Stimulated activated effector memory CD8-positive, alpha-beta T cell treated with anti-CD3 and anti-CD28 coated beads, Interleukin-12 subunit alpha, Interleukin-12 subunit beta, amount 100 ng/mL, for 72 hours (primary cell): ENCODE data around the gene TTC21A.

Source experiments
- ATAC-seq: fragments of 150-1000 bp; cut with Tn5 transposase; 2 replicates; pipeline ENCODE4 v1.10.0; 2021
- DNase-seq, 2 donors: peaks; one replicate each; pipeline ENCODE4 v3.0.0; 2021 to 2022; ENCODE audit warnings: low spot score in 2 of 2
- H3K27ac Mint-ChIP-seq: one replicate; pipeline ENCODE4 v1.8.0; 2022; ENCODE audit warnings: mild to moderate bottlenecking, mixed read lengths
- H3K36me3 Mint-ChIP-seq: one replicate; pipeline ENCODE4 v1.8.0; 2022; ENCODE audit warnings: mild to moderate bottlenecking, mixed read lengths
- H3K4me1 Mint-ChIP-seq: one replicate; pipeline ENCODE4 v1.8.0; 2022; ENCODE audit warnings: mixed read lengths
- H3K4me3 Mint-ChIP-seq: one replicate; pipeline ENCODE4 v1.8.0; 2022; ENCODE audit warnings: mild to moderate bottlenecking, mixed read lengths
- H3K9me3 Mint-ChIP-seq: one replicate; pipeline ENCODE4 v1.8.0; 2022; ENCODE audit warnings: mixed read lengths

TTC21A gene

DNA sequence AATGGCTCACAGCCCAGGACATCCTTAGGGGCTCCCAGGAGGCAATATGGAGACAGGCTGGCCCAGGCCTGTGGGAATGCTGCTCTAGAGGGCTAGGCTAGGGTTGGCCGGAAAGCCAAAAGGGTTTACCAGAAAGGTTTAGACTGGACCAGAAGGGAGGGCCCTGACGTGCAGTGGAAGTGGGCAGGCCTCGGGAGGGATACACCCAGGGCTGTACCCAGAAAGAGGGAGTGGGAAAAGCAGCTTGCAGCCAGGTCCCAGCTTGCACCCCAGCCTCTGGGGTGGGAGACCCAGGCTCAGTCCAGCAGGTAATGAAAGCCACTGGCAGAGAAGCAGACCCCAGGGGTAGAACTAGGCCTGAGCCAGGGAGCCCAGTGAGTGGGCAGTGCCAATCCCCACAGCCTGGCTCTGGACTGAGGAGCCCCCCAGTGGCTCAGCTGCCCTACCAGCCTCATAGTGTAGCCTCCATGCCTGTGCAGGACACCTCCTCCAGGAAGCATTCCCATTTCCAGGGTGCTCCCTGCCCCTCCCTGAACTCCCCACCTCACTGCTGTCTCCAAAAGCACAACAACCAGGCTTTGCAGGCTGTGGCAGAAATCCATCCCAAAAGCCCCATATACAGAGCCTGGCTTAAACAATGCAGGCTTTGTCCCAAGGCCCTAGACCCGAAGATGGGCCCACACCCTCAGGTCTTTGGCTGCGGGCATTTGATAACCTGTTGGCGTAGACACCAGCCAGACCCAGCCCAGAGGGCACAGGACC is 3.5 kb upstream of the TTC21A start:
- ATAC-seq (no peak), DNase-seq (peak in 1 of 2 donors; percentile 47)
- Mint-ChIP-seq H3K36me3 (no peaks in the 10 kb centered on the region), H3K27ac (peak overlapping the region; percentile 60), H3K4me1 (peaks cover 66% of the 10 kb centered on the region), H3K9me3 (no peaks in the 10 kb centered on the region), H3K4me3 (no peak overlapping the region)

DNA sequence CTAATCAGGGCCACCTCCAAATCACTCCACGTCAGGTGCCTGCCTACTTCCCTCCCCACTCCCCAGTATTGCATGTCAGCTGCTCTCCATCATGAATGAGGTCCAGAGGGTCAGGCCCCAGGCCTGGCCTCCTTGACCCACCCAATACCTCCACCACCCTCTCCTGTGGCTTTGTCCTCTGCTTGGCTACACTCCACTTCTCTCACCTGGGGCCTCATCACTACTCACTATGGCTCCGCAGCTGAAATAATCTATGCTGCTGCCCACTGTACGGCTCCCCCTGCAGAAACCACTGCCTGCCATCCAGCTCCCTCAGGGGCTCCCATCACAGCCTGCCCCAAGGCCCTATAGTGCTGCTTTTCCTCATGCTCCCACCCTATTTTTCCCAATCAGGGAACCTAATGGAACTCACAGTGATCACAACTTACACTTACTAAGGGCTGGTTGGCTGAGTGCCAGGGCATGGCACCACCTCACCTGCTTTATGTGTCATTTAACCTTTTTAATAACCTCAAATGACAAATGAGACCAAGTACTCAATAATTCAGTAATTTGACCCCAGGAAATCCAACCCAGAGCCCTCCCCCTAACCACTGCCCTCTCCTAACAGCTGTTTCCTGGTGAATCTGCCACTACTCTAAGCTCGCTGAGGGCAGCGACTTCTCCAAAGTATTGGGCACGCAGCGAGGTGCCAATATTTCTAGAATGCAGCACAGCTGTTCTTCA is 2.4 kb upstream of the TTC21A start:
- Mint-ChIP-seq H3K9me3 (no peaks in the 10 kb centered on the region), H3K4me3 (no peak overlapping the region), H3K36me3 (no peaks in the 10 kb centered on the region), H3K27ac (peak overlapping the region; percentile 63), H3K4me1 (peaks cover 72% of the 10 kb centered on the region)
- DNase-seq = no peak
- no peak for ATAC-seq

DNA sequence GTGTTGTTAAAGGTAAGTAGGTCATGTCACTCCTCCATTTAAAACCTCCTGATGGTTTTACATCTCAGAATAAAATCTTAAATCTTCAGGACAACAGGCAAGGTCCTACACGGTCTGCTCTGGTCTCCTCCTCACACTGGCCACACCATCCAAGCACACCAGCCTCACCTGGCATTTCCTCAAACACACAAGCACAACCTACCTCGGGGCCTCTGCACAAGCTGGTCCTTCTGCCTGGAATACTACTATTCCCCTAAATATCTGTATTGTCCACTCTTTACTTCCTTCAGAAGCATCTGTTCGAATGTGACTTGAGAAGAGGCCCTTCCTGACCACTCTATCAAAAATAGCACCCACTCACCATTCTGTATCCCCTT is 1.8 kb upstream of the TTC21A start:
- Mint-ChIP-seq H3K27ac (no peak overlapping the region), H3K9me3 (no peaks in the 10 kb centered on the region), H3K4me1 (peaks cover 72% of the 10 kb centered on the region), H3K36me3 (no peaks in the 10 kb centered on the region), H3K4me3 (peak overlapping the region; percentile 84)
- ATAC-seq = no peak
- no peak for DNase-seq

DNA sequence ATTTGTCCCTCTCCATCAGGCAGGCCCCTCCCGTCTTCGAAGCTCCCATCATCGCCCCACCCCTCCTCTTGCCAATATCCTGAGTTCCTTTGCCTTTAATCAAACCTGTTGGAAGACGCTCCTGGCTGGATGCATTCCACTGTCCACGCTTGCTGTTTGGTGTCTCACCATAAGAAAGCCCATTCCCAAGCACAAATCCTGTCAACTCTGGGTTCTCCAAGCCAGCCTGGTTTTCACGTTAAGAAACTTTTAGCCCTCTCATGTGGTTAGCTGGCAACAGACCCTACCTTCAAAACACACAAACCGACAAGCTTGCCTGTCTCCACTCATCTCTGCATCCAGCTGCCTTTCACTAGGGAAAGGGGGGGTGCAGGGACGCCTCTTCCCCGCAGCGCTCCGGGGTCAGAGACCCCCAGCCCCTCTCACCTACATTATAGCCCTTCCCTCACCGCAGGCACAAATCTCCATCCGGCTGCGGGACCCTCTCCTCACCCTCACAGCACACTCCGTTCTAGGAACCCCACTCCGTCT is 1.1 kb upstream of the TTC21A start:
- DNase-seq (no peak), ATAC-seq (no peak)
- peaks cover 67% of the 10 kb centered on the region for H3K4me1 Mint-ChIP-seq
- H3K4me3 Mint-ChIP-seq = peak overlapping the region; percentile 84
- H3K36me3 Mint-ChIP-seq = no peaks in the 10 kb centered on the region
- no peaks in the 10 kb centered on the region for H3K9me3 Mint-ChIP-seq
- peak overlapping the region; percentile 29 for H3K27ac Mint-ChIP-seq

DNA sequence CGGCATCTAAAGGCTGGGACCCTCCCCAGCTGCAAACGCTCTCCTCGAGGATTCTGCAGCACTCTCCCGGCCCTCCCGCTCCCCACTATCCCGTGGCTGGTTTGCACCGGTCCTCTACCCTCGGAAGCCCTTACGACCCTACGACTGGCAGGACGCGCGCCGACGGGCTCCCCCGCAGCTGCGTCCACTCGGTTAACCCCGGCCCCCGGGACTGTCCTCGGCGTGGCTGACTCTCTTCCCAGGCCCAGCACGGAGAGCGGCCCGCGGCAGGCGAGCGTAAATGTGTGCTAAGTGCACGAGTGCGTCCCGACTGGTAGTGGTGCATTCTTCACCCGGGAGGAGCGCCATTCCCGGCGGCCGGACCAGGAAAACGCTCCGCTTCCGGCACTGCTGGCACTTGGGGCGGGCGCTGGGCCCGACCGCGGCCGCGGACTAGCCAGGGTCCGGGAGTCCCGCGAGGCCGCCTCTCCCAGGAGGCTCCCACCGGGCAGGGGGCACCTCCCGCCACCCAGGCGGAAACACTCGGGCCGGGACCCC is 561 bp upstream of the TTC21A start:
- Mint-ChIP-seq H3K36me3 (no peaks in the 10 kb centered on the region), H3K27ac (peak overlapping the region; percentile 29), H3K4me1 (peaks cover 64% of the 10 kb centered on the region), H3K4me3 (peak overlapping the region; percentile 84), H3K9me3 (no peaks in the 10 kb centered on the region)
- ATAC-seq = peak; percentile 27
- no peak for DNase-seq

DNA sequence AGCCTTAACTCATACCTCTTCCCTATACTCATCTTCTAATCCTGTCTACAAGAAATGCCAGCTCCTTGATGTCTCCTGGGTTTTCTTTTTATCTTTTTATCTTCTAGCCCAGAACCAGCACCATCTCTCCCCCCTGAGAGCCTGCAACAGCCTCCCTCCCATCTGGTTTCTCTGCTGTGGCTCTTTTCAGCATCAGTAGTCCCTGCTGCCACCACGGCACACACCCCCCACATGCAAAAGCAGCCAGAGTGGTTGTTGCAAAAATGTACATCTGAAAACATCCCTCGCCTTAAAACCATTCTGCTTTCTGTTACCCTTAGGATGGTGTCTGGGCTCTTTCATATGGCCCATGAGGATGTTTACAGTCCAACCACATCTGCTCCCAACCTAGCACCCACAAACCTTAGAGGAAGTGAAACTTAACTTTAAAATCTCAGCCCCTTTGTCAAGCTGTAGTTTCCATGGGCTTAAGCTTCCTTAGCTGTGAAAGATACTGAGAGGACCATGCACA is 775 bp downstream of the TTC21A start:
- H3K27ac Mint-ChIP-seq = peak overlapping the region; percentile 80
- ATAC-seq = peak; percentile 54
- H3K36me3 Mint-ChIP-seq = no peaks in the 10 kb centered on the region
- no peaks in the 10 kb centered on the region for H3K9me3 Mint-ChIP-seq
- H3K4me3 Mint-ChIP-seq = peak overlapping the region; percentile 84
- no peak for DNase-seq
- H3K4me1 Mint-ChIP-seq = peaks cover 51% of the 10 kb centered on the region

DNA sequence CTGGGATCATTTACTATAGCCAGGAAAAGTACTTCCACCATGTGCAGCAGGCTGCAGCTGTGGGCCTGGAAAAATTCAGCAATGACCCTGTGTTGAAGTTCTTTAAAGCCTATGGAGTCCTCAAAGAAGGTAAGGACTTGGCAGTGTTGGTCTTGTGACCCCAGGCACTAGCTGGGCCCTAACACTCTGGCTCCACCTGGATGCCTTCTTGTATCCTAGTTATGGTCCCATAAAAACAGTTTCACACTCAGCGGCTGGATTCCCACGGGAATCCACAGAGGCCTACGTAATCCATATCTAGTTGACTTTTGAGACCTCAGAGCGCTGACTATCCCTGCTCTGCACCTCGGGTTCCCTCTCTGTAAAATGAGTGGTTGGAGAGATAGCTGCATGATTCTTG is 1.6 kb downstream of the TTC21A start:
- Mint-ChIP-seq H3K9me3 (no peaks in the 10 kb centered on the region), H3K27ac (peak overlapping the region; percentile 24), H3K4me3 (no peak overlapping the region), H3K4me1 (peaks cover 44% of the 10 kb centered on the region), H3K36me3 (no peaks in the 10 kb centered on the region)
- no peak for DNase-seq
- no peak for ATAC-seq

DNA sequence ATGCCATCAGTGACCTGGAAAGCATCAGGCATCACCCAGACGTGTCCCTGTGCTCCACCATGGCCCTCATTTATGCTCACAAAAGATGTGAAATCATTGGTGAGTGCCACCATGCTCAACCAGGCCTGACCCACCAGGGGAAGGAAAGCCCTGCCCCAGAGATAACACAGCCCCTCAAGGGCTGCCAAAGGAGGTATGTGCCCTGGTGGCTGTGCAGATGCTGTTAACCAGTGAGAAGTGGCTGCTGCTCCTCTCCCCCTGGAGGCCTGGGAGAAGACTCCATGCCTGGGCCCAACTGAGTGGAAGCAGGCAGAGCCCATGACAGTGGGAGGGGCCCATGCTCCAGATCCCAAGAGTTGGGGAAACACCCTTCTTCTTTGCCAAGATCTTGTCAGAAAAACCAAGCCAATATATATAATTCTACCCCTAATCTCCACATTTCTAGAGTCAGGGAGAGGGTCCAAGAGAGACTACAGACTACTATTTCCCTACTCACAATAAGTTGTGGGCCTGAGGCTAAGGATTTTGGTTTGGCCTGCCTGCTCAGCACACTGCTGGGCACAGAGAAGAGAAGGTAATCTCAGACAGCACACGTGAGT is 2.7 kb downstream of the TTC21A start:
- Mint-ChIP-seq H3K9me3 (no peaks in the 10 kb centered on the region), H3K36me3 (no peaks in the 10 kb centered on the region), H3K4me1 (peaks cover 38% of the 10 kb centered on the region), H3K4me3 (no peak overlapping the region), H3K27ac (no peak overlapping the region)
- ATAC-seq (no peak), DNase-seq (no peak)

DNA sequence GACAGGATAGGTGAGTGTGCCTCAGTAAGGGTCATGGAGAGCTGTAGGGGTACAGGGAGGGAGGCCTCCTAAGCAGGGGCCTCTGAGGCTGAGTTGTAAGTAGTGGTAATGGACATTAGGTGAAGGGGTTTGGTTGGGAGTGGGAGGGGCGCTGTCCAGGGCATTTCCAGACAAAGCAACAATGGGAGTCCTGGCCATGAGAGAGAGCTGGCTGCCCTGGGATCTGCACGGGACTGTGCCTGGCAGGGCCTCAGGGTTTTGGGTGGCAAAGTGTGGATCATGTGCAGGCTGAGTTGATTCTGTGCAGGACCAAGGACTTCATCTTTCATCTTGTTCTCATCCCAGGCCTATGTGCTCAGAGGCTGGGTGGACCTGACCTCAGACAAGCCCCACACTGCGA is 4.6 kb downstream of the TTC21A start:
- Mint-ChIP-seq H3K4me3 (no peak overlapping the region), H3K4me1 (peaks cover 20% of the 10 kb centered on the region)
- ATAC-seq = no peak

DNA sequence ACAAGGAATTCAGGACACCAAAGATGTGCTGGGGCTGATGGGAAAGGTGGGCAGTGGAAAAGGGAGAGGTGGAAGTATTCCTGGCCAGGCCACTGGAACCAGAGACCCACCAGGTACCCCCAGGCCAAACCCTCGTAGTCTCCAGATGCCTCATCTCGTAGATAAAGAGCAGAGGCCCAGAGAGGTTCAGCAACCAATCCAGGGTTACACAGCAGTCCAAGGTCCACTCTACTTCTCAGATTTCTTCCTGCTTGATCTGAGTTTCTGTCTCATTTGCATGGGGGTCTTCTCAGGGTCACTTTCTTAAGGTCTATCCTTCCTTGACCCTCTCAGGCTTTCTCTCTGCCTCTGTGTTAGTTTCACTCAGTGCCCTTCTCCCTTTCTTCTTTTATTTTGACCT is 5.1 kb downstream of the TTC21A start:
- Mint-ChIP-seq H3K9me3 (no peaks in the 10 kb centered on the region), H3K27ac (no peak overlapping the region), H3K36me3 (no peaks in the 10 kb centered on the region), H3K4me3 (no peak overlapping the region), H3K4me1 (peaks cover 20% of the 10 kb centered on the region)
- DNase-seq = no peak
- no peak for ATAC-seq

More for the DNA sequence above, 4.6 kb downstream of the TTC21A start:
- no peaks in the 10 kb centered on the region for H3K36me3 Mint-ChIP-seq
- DNase-seq = no peak
- H3K27ac Mint-ChIP-seq = no peak overlapping the region
- no peaks in the 10 kb centered on the region for H3K9me3 Mint-ChIP-seq

DNA sequence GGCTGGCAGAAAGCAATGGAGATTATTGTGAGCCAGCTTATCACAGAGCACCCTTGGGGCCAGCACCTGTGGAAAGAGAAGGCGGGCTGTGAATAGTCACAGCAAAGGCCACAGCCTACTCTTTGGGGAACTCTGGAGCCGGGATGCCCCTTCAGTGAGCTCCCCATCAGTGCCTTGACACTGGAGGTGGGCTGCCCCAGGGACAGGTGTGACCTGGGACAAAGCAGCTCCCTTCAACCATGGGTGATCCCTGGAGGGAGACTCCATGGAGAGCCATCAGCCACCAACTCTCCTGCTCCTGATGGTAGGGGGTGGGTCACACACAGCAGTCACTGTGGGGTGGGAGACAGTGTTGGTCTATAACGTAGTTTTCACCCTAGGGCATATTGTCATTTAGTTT is 5.8 kb downstream of the TTC21A start:
- no peaks in the 10 kb centered on the region for H3K9me3 Mint-ChIP-seq
- ATAC-seq = no peak
- H3K27ac Mint-ChIP-seq = no peak overlapping the region
- H3K36me3 Mint-ChIP-seq = no peaks in the 10 kb centered on the region
- DNase-seq = no peak
- peaks cover 13% of the 10 kb centered on the region for H3K4me1 Mint-ChIP-seq
- no peak overlapping the region for H3K4me3 Mint-ChIP-seq

DNA sequence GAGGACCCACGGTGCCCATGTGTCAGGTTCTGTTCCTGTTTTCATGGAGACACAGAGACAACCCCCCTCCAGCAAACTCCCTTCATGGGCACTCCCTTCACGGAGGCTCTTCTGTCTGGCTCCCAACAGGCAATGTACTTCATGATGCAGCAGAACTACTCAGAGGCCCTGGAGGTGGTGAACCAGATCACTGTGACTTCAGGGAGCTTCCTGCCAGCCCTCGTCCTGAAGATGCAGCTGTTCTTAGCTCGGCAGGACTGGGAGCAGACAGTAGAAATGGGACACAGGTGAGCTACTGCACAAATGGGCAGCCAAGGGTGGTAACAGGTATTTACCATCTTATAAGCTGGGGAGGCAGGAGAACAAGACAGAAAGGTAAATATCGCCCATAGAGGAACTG is 7.0 kb downstream of the TTC21A start:
- ATAC-seq (no peak), DNase-seq (no peak)
- Mint-ChIP-seq H3K4me3 (no peak overlapping the region), H3K9me3 (no peaks in the 10 kb centered on the region), H3K27ac (peak overlapping the region; percentile 6), H3K4me1 (peaks cover 1% of the 10 kb centered on the region), H3K36me3 (no peaks in the 10 kb centered on the region)

DNA sequence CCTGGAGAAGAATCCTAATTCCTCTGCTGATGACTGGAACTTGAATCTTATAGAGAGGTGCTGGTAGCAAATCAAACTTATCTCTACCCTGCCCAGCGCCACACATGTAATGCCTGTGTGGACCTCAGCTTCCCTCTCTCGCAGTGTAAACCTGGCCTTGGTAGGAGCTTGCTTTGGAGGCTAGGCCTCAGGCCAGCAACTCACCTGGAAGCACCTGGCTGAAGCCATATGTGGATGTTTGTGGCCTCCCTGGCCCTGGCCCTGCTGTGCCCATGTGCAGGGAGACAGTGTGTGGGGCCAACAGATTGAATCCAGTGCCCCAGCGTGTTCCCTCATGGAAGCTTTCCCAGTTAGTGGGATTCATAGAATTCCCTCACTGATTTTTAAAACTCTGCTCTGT is 8.4 kb downstream of the TTC21A start:
- Mint-ChIP-seq H3K36me3 (no peaks in the 10 kb centered on the region), H3K4me1 (no peaks in the 10 kb centered on the region), H3K9me3 (no peaks in the 10 kb centered on the region), H3K4me3 (no peak overlapping the region), H3K27ac (no peak overlapping the region)
- DNase-seq = no peak
- no peak for ATAC-seq

DNA sequence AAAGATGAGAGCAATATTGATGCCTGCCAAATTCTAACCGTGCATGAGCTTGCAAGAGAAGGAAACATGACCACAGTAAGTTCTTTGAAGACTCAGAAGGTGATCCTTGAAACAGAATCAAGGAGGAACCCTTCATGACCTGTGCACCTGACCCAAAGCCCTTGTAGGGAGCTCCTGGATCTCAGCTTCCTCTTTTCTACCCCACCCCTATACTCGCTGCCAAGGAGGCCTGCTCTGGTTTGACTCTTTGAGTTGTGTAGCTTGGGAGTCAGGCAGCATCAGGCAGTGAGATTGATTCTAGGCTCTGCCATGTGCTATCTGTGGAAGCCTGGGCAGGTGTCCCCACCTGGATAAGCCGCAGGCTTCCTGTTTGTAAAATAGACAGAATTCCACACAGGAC is 10.6 kb downstream of the TTC21A start:
- Mint-ChIP-seq H3K4me3 (no peak overlapping the region), H3K27ac (no peak overlapping the region), H3K9me3 (no peaks in the 10 kb centered on the region), H3K4me1 (no peaks in the 10 kb centered on the region), H3K36me3 (no peaks in the 10 kb centered on the region)
- ATAC-seq (no peak), DNase-seq (no peak)

DNA sequence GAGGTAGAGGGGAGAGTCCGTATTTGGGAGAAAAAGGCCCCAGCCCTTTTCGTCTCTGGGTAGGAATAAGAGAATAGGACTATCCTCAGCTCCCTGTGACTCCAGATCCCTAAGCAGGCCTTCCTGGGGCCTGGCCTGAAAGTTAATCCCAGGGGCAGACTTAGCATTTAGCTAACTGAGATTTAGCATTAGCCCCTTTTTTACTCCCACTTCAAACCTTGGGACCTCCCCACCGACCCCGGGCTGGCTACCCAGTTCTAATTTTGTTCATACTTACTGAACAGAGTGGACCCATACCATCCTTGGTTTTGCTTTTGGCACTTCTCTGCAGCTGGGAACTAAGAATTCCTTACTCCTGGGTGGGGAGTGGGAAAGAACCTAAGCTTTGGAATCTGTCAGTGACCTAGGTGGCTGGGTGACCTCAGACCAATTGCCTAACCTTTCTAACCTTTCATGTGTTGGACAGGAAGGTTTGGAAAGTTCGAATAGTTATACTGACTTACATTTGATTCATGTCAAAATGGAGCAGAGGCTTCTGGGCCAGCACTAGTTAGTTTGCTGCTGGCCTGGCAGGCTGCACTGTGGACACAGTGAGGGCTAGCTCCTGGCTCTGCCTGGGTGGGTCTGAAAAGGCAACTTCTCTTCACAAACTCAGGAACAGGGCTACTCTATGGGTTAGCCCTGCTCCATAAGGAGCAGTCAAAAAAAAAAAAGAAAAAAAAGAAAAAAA is 11.6 kb downstream of the TTC21A start:
- Mint-ChIP-seq H3K9me3 (no peaks in the 10 kb centered on the region), H3K4me1 (no peaks in the 10 kb centered on the region), H3K4me3 (no peak overlapping the region), H3K27ac (no peak overlapping the region), H3K36me3 (no peaks in the 10 kb centered on the region)
- DNase-seq (no peak), ATAC-seq (no peak)
